ENCODE measurements around the gene HECTD4.

The HECTD4 gene

GRCh38 chr12:112382866-112383265, 635 bp upstream of the HECTD4 start:
- no peak for DNase-seq (ENCODE audit: low read depth)
- no peak overlapping the region for H3K4me3 ChIP-seq (ENCODE audit: control insufficient read depth, low read depth, low read length)
- TF ChIP-seq CTCF (conservative IDR thresholded peaks at IDR 0.05; ENCODE audit: control insufficient read depth, insufficient read depth, low read depth, low read length) = no peak

- no peak for DNase-seq (ENCODE audit: low read depth)
- H3K4me3 ChIP-seq (ENCODE audit: control insufficient read depth, low read depth, low read length) = peak overlapping the region; percentile 75
Measured at GRCh38 chr12:112381406-112381882, 787 bp downstream of the HECTD4 start.

GRCh38 chr12:112380663-112381405, 1.4 kb downstream of the HECTD4 start:
- peak overlapping the region; percentile 75 for H3K4me3 ChIP-seq (ENCODE audit: control insufficient read depth, low read depth, low read length)
- no peak for DNase-seq (ENCODE audit: low read depth)
- TF ChIP-seq CTCF (conservative IDR thresholded peaks at IDR 0.05; ENCODE audit: control insufficient read depth, insufficient read depth, low read depth, low read length) = no peak

More at GRCh38 chr12:112381406-112381882, 787 bp downstream of the HECTD4 start:
- TF ChIP-seq CTCF (conservative IDR thresholded peaks at IDR 0.05; ENCODE audit: control insufficient read depth, insufficient read depth, low read depth, low read length) = no peak

- no peak overlapping the region for H3K4me3 ChIP-seq (ENCODE audit: control insufficient read depth, low read depth, low read length)
- TF ChIP-seq CTCF (conservative IDR thresholded peaks at IDR 0.05; ENCODE audit: control insufficient read depth, insufficient read depth, low read depth, low read length) = no peak
- DNase-seq (ENCODE audit: low read depth) = no peak
Measured at GRCh38 chr12:112375105-112375504, 7.1 kb downstream of the HECTD4 start.

- DNase-seq (ENCODE audit: low read depth) = no peak
- no peak for TF ChIP-seq CTCF (conservative IDR thresholded peaks at IDR 0.05; ENCODE audit: control insufficient read depth, insufficient read depth, low read depth, low read length)
- H3K4me3 ChIP-seq (ENCODE audit: control insufficient read depth, low read depth, low read length) = no peak overlapping the region
Measured at GRCh38 chr12:112374166-112374740, 8.0 kb downstream of the HECTD4 start.

- DNase-seq (ENCODE audit: low read depth) = no peak
- no peak for TF ChIP-seq CTCF (conservative IDR thresholded peaks at IDR 0.05; ENCODE audit: control insufficient read depth, insufficient read depth, low read depth, low read length)
- H3K4me3 ChIP-seq (ENCODE audit: control insufficient read depth, low read depth, low read length) = no peak overlapping the region
Measured at GRCh38 chr12:112370868-112371510, 11.2 kb downstream of the HECTD4 start.

Measured in fibroblast of mammary gland (primary cell).